Measurements from ENCODE around the gene NAB2. TPM values are rescaled to one million over a fixed set of nuclear protein-coding genes. Genes with fewer than 3 reads are reported as not detected.

NAB2 gene
- total RNA-seq, 4 donors from 2014 or later, result 11.8 to 48.0 (median 16.1) TPM

GRCh38 chr12:57103856-57104255 lies 14.9 kb downstream of the NAB2 start:
- no peak overlapping the region for H3K4me3 ChIP-seq (replicated peaks in 1 of 3)
- peaks cover 27 to 38% of the 10 kb centered on the region in 2 donors for H3K36me3 ChIP-seq
- H3K4me1 ChIP-seq, result peaks cover 0 to 10% of the 10 kb centered on the region in 2 donors
- intact Hi-C loops (cut with DNase I), result no loop called here
- H3K9me3 ChIP-seq, result no peaks in the 10 kb centered on the region
- DNase-seq, result no peak
- TF ChIP-seq POLR2A (IDR thresholded peaks at IDR 0.05) (no peak), CTCF (IDR thresholded peaks at IDR 0.05) (no peak)
- no peak overlapping the region for H3K27ac ChIP-seq
- WGBS, 2 donors, result 93 to 95% methylated on average over 7 of the region's 7 CpGs
- H3K27me3 ChIP-seq, result no peaks in the 10 kb centered on the region

DNA sequence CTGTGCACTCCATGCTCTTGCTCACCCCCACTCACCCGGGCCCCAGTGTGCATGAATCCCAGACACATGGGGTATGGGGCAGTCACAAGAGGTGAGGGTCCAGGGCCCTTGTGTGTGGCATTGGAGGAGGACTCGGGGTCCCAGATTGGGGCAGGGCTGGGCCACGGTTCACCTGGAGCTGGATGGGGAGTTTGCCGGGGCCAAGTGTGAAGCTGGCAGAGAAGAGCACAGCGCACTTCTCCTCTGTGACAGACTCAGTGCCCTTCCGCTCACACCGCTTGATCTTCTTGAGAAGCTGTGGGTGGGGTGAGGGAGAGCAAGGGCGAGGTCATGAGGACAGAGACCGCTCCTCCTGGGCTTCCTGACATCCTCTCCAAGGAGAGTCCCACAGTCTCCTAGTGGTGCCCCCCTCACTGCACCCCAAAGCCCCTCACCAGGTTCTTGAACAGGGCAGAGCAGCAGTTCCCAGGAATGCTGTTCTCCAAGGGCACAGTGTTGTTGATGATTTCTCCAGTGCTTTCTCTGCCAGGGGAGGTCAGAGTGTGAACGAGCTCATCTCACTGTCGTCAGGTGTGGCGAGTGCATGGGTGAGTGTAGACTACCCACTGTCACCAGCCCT lies 15.5 kb downstream of the NAB2 start:
- H3K4me3 ChIP-seq (replicated peaks in 1 of 3), result no peak overlapping the region
- H3K36me3 ChIP-seq, result peaks cover 24 to 34% of the 10 kb centered on the region in 2 donors
- no peak for TF ChIP-seq POLR2A (IDR thresholded peaks at IDR 0.05)
- no peak for TF ChIP-seq CTCF (IDR thresholded peaks at IDR 0.05)
- H3K27ac ChIP-seq, result no peak overlapping the region
- H3K9me3 ChIP-seq, result no peaks in the 10 kb centered on the region
- intact Hi-C loops (cut with DNase I), result no loop called here
- no peaks in the 10 kb centered on the region for H3K27me3 ChIP-seq
- no peak for DNase-seq
- H3K4me1 ChIP-seq, result peaks cover 0 to 16% of the 10 kb centered on the region in 2 donors
- 94 to 95% methylated on average over 12 of the region's 12 CpGs for WGBS, 2 donors

DNA sequence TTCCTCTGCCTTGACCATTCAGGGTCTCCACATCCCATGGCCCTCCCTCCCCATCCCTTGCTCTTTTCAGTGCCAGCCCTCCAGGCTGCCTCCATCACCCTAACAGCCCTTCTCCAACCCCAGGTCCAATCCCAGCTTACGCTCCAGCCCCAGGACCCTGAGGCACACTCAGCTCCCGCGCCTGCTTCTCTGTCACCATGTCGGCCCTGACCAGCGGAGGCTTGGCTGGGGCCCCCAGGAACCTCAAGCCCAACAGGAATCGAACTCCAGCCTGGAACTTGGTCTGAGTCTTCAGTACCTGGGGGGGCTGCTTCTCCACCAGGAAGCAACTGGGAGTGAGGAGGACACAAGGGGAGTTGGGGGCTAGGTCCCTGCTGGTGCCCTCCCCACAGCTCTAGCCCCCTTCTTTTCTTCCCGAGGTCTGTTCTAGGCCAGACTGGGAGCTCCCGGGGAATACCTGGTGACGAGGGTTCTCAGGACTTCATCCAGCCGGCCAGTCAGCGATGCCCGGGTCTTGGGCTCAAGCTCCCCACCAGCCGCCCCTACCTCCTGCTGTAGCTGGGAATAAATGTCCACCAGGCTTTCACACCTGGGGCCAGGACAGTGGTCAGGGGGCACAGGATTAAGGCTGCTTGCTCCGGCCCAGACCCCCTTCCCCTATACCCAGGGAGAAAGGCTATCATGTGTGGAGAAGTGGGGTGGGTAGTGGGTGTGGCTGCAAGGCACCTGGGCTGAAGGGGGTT lies 16.3 kb downstream of the NAB2 start:
- no peak for DNase-seq
- Histone ChIP-seq H3K27ac (no peak overlapping the region), H3K4me1 (peaks cover 7 to 23% of the 10 kb centered on the region in 2 donors), H3K36me3 (peaks cover 20 to 30% of the 10 kb centered on the region in 2 donors), H3K9me3 (no peaks in the 10 kb centered on the region), H3K4me3 (replicated peaks in 1 of 3) (no peak overlapping the region), H3K27me3 (no peaks in the 10 kb centered on the region)
- TF ChIP-seq POLR2A (IDR thresholded peaks at IDR 0.05) (no peak), CTCF (IDR thresholded peaks at IDR 0.05) (no peak)
- 93 to 96% methylated on average over 9 to 13 of the region's 14 CpGs for WGBS, 2 donors
- intact Hi-C loops (cut with DNase I), result no loop called here

GRCh38 chr12:57106021-57106708 lies 17.3 kb downstream of the NAB2 start:
- intact Hi-C loops (cut with DNase I), result no loop called here
- Histone ChIP-seq H3K4me1 (peaks cover 7 to 23% of the 10 kb centered on the region in 2 donors), H3K27ac (no peak overlapping the region), H3K9me3 (no peaks in the 10 kb centered on the region), H3K4me3 (replicated peaks in 1 of 3) (no peak overlapping the region), H3K36me3 (peaks cover 20 to 30% of the 10 kb centered on the region in 2 donors), H3K27me3 (no peaks in the 10 kb centered on the region)
- 84 to 86% methylated on average over 7 to 9 of the region's 9 CpGs for WGBS, 2 donors
- TF ChIP-seq CTCF (IDR thresholded peaks at IDR 0.05) (no peak), POLR2A (IDR thresholded peaks at IDR 0.05) (no peak)
- no peak for DNase-seq

Measured in thyroid gland (tissue), 4 donors.